Astrocyte (in vitro differentiated cells and primary cell): ENCODE results near the gene TAF11L14.

Source experiments
- EZH2 ChIP-seq: IDR thresholded peaks from 2 replicates; pipeline ENCODE4 v1.6.1; 2012; ENCODE audit warnings: mild to moderate bottlenecking, low read length, inconsistent platforms; ENCODE audit not compliant: insufficient read depth
- TF ChIP-seq, protein P1 (sequence below): IDR thresholded peaks from 2 replicates; pipeline ENCODE4 v1.5.1; 2011; ENCODE audit warnings: low read depth, mild to moderate bottlenecking, inconsistent platforms, low read length, moderate library complexity; ENCODE audit not compliant: insufficient read depth

DNA sequence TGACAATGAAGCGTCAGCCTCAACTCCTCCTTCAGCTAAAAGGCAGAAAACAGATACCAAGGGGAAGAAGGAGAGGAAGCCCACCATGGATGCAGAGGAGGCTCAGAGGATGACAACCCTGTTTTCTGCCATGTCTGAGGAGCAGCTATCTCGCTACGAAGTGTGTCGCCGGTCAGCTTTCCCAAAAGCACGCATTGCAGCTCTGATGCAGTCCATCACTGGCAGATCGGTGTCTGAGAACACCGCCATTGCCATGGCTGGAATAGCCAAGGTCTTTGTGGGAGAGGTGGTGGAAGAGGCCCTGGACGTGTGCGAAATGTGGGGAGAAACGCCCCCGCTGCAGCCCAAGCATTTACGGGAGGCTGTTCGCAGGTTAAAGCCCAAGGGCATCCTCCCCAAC is 29.3 kb upstream of the TAF11L14 start:
- TF ChIP-seq, protein P1, sequence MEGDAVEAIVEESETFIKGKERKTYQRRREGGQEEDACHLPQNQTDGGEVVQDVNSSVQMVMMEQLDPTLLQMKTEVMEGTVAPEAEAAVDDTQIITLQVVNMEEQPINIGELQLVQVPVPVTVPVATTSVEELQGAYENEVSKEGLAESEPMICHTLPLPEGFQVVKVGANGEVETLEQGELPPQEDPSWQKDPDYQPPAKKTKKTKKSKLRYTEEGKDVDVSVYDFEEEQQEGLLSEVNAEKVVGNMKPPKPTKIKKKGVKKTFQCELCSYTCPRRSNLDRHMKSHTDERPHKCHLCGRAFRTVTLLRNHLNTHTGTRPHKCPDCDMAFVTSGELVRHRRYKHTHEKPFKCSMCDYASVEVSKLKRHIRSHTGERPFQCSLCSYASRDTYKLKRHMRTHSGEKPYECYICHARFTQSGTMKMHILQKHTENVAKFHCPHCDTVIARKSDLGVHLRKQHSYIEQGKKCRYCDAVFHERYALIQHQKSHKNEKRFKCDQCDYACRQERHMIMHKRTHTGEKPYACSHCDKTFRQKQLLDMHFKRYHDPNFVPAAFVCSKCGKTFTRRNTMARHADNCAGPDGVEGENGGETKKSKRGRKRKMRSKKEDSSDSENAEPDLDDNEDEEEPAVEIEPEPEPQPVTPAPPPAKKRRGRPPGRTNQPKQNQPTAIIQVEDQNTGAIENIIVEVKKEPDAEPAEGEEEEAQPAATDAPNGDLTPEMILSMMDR, result no peak
- no peak for TF ChIP-seq EZH2
